HepG2 (cell line): ENCODE data around the gene SGSH. TPM values are rescaled to one million over a fixed set of nuclear protein-coding genes. Genes with fewer than 3 reads are reported as not detected.

Experiments used
- CREM ChIP-seq, 2 experiments: sonication (generic) in 1 of 2; formaldehyde crosslinking in 1 of 2; IDR thresholded peaks; 2 replicates each; pipeline versions ENCODE4 v1.4.0 to v1.6.1; 2016 to 2020; ENCODE audit warnings: antibody characterized with exemption in 1 of 2, mild to moderate bottlenecking in 1 of 2, missing genetic modification reagents in 1 of 2
- HIVEP1 ChIP-seq: sonication (generic); formaldehyde crosslinking; IDR thresholded peaks from 2 replicates; pipeline ENCODE4 v1.4.0; 2020; ENCODE audit warnings: mild to moderate bottlenecking, missing genetic modification reagents
- KLF13 ChIP-seq: sonication (generic); formaldehyde crosslinking; IDR thresholded peaks from 2 replicates; pipeline ENCODE4 v1.4.0; 2020; ENCODE audit warnings: mild to moderate bottlenecking, missing genetic modification reagents
- SRSF4 ChIP-seq: fragments of 200-400 bp; formaldehyde crosslinking; IDR thresholded peaks from one replicate; pipeline ENCODE4 v1.6.1; 2018; ENCODE audit warnings: mild to moderate bottlenecking, low read depth, low read length, moderate library complexity; ENCODE audit not compliant: poor library complexity, severe bottlenecking
- ZNF350 ChIP-seq: sonication (generic); formaldehyde crosslinking; IDR thresholded peaks from 2 replicates; pipeline ENCODE4 v1.4.0; 2020; ENCODE audit warnings: mild to moderate bottlenecking, low read depth, missing genetic modification reagents, borderline replicate concordance
- ZNF772 ChIP-seq: sonication (generic); formaldehyde crosslinking; IDR thresholded peaks from 2 replicates; pipeline ENCODE4 v1.5.0; 2020; ENCODE audit warnings: mild to moderate bottlenecking, missing genetic modification reagents
- polyA plus RNA-seq, 8 experiments: library from polyadenylated mRNA; depleted of rRNA in 3 of 8; stranded (reverse) in 7 of 8; unstranded in 1 of 8; fragments of >200 nt; fragmentation: Illumina TruSeq in 4 of 8; extraction: Trizol in 4 of 8; gene quantifications; 2 replicates each; pipeline versions ENCODE4 v1.2.1 to v1.2.3, GENCODE V29; 2011 to 2016; ENCODE audit warnings: low read depth in 4 of 8, missing spikeins in 1 of 8, mixed read lengths in 1 of 8; ENCODE audit not compliant: insufficient read depth in 1 of 8
- total RNA-seq, 5 experiments: library from RNA; depleted of rRNA; stranded (reverse); fragments of >200 nt; fragmentation: Illumina TruSeq; extraction: Trizol; gene quantifications; 2 replicates each; pipeline ENCODE4 v1.2.3, GENCODE V29; 2016; ENCODE audit warnings: low read depth in 1 of 5
- TF ChIP-seq, protein P1 (sequence below): fragments of 450-650 bp; IDR thresholded peaks from 2 replicates; pipeline ENCODE4 v1.6.1; 2017
- TF ChIP-seq, protein P2 (sequence below): sonication (generic); formaldehyde crosslinking; IDR thresholded peaks from one replicate; pipeline ENCODE4 v1.5.1; 2020; ENCODE audit warnings: mild to moderate bottlenecking, missing genetic modification reagents; ENCODE audit errors: not compliant biosample characterization
- TF ChIP-seq, protein P3 (sequence below): sonication (generic); formaldehyde crosslinking; IDR thresholded peaks from 2 replicates; pipeline ENCODE4 v1.5.0; 2020; ENCODE audit warnings: mild to moderate bottlenecking, low read depth, missing genetic modification reagents, borderline replicate concordance
- TF ChIP-seq, protein P4 (sequence below): sonication (generic); formaldehyde crosslinking; IDR thresholded peaks from 2 replicates; pipeline ENCODE4 v1.4.0; 2020; ENCODE audit warnings: mild to moderate bottlenecking, missing genetic modification reagents, borderline replicate concordance
- TF ChIP-seq, protein P5 (sequence below): IDR thresholded peaks from 2 replicates; pipeline ENCODE4 v1.6.1; 2016; ENCODE audit warnings: missing biosample characterization, missing genetic modification reagents, low read depth

The SGSH gene
- total and polyA plus RNA-seq, 2 of the 13 experiments (the other 11 are each of a cell fraction or from before 2014, with no cell fraction given): 12.2 to 17.6 TPM

DNA sequence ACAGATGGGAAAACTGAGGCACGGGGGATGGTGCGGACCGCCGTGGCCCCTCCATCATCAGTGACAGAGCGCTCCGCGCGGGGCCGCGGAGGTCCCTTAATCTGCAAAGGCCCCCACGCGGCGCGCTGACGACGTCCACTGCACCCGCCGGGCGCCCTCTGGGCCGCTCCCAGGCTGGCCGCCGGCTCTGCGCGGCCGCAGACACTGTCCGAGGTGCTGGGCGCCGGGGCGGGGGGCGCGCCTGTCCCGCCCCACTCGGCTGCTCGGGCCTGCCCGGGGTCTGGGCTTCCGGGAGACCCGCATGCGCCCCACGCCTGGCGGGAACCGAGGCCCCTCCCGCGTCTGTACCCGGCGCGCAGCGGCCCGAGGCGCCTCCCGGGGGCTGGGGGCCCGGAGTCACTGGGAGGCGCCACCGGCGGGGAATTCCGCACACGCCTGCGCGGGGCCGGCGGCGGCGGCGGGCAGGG, 40.0 kb upstream of the SGSH start (continued):
- TF ChIP-seq, protein P1, sequence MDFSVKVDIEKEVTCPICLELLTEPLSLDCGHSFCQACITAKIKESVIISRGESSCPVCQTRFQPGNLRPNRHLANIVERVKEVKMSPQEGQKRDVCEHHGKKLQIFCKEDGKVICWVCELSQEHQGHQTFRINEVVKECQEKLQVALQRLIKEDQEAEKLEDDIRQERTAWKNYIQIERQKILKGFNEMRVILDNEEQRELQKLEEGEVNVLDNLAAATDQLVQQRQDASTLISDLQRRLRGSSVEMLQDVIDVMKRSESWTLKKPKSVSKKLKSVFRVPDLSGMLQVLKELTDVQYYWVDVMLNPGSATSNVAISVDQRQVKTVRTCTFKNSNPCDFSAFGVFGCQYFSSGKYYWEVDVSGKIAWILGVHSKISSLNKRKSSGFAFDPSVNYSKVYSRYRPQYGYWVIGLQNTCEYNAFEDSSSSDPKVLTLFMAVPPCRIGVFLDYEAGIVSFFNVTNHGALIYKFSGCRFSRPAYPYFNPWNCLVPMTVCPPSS: no peak
- TF ChIP-seq SRSF4 (no peak), KLF13 (CRISPR knock-in tag) (no peak), ZNF350 (CRISPR knock-in tag) (no peak), ZNF772 (CRISPR knock-in tag) (peak; percentile 43; the same call in 1 of the 2 replicates), CREM (IDR thresholded peaks at IDR 0.05) (no peak), CREM (CRISPR knock-in tag; IDR thresholded peaks at IDR 0.05) (no peak), HIVEP1 (no peak)
- TF ChIP-seq, protein P2, sequence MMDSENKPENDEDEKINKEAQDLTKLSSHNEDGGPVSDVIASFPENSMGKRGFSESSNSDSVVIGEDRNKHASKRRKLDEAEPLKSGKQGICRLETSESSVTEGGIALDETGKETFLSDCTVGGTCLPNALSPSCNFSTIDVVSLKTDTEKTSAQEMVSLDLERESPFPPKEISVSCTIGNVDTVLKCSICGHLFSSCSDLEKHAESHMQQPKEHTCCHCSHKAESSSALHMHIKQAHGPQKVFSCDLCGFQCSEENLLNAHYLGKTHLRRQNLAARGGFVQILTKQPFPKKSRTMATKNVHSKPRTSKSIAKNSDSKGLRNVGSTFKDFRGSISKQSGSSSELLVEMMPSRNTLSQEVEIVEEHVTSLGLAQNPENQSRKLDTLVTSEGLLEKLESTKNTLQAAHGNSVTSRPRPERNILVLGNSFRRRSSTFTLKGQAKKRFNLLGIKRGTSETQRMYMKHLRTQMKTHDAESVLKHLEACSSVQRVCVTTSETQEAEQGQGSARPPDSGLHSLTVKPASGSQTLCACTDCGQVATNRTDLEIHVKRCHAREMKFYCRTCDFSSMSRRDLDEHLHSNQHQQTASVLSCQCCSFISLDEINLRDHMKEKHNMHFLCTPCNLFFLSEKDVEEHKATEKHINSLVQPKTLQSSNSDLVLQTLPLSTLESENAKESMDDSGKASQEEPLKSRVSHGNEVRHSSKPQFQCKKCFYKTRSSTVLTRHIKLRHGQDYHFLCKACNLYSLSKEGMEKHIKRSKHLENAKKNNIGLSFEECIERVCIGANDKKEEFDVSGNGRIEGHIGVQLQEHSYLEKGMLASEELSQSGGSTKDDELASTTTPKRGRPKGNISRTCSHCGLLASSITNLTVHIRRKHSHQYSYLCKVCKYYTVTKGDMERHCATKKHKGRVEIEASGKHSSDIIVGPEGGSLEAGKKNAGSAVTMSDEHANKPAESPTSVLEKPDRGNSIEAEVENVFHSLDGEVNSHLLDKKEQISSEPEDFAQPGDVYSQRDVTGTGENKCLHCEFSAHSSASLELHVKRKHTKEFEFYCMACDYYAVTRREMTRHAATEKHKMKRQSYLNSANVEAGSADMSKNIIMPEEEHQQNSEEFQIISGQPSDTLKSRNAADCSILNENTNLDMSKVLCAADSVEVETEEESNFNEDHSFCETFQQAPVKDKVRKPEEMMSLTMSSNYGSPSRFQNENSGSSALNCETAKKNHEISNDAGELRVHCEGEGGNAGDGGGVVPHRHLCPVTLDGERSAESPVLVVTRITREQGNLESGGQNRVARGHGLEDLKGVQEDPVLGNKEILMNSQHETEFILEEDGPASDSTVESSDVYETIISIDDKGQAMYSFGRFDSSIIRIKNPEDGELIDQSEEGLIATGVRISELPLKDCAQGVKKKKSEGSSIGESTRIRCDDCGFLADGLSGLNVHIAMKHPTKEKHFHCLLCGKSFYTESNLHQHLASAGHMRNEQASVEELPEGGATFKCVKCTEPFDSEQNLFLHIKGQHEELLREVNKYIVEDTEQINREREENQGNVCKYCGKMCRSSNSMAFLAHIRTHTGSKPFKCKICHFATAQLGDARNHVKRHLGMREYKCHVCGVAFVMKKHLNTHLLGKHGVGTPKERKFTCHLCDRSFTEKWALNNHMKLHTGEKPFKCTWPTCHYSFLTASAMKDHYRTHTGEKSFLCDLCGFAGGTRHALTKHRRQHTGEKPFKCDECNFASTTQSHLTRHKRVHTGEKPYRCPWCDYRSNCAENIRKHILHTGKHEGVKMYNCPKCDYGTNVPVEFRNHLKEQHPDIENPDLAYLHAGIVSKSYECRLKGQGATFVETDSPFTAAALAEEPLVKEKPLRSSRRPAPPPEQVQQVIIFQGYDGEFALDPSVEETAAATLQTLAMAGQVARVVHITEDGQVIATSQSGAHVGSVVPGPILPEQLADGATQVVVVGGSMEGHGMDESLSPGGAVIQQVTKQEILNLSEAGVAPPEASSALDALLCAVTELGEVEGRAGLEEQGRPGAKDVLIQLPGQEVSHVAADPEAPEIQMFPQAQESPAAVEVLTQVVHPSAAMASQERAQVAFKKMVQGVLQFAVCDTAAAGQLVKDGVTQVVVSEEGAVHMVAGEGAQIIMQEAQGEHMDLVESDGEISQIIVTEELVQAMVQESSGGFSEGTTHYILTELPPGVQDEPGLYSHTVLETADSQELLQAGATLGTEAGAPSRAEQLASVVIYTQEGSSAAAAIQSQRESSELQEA (CRISPR knock-in tag): no peak
- TF ChIP-seq, protein P3, sequence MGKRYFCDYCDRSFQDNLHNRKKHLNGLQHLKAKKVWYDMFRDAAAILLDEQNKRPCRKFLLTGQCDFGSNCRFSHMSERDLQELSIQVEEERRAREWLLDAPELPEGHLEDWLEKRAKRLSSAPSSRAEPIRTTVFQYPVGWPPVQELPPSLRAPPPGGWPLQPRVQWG (CRISPR knock-in tag): no peak
- TF ChIP-seq, protein P4, sequence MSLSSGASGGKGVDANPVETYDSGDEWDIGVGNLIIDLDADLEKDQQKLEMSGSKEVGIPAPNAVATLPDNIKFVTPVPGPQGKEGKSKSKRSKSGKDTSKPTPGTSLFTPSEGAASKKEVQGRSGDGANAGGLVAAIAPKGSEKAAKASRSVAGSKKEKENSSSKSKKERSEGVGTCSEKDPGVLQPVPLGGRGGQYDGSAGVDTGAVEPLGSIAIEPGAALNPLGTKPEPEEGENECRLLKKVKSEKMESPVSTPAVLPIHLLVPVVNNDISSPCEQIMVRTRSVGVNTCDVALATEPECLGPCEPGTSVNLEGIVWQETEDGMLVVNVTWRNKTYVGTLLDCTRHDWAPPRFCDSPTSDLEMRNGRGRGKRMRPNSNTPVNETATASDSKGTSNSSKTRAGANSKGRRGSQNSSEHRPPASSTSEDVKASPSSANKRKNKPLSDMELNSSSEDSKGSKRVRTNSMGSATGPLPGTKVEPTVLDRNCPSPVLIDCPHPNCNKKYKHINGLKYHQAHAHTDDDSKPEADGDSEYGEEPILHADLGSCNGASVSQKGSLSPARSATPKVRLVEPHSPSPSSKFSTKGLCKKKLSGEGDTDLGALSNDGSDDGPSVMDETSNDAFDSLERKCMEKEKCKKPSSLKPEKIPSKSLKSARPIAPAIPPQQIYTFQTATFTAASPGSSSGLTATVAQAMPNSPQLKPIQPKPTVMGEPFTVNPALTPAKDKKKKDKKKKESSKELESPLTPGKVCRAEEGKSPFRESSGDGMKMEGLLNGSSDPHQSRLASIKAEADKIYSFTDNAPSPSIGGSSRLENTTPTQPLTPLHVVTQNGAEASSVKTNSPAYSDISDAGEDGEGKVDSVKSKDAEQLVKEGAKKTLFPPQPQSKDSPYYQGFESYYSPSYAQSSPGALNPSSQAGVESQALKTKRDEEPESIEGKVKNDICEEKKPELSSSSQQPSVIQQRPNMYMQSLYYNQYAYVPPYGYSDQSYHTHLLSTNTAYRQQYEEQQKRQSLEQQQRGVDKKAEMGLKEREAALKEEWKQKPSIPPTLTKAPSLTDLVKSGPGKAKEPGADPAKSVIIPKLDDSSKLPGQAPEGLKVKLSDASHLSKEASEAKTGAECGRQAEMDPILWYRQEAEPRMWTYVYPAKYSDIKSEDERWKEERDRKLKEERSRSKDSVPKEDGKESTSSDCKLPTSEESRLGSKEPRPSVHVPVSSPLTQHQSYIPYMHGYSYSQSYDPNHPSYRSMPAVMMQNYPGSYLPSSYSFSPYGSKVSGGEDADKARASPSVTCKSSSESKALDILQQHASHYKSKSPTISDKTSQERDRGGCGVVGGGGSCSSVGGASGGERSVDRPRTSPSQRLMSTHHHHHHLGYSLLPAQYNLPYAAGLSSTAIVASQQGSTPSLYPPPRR: no peak
- TF ChIP-seq, protein P5, sequence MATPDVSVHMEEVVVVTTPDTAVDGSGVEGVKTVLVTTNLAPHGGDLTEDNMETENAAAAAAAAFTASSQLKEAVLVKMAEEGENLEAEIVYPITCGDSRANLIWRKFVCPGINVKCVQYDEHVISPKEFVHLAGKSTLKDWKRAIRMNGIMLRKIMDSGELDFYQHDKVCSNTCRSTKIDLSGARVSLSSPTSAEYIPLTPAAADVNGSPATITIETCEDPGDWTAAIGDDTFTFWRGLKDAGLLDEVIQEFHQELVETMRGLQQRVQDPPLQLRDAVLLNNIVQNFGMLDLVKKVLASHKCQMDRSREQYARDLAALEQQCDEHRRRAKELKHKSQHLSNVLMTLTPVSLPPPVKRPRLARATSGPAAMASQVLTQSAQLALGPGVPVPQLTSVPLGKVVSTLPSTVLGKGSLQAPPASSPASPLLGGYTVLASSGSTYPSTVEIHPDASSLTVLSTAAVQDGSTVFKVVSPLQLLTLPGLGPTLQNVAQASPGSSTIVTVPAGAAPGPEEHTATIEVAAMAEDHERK: no peak
